ENCODE results near the gene AQP5.

Gene AQP5

GRCh38 chr12:50006280-50006679 lies 44.6 kb downstream of the AQP5 start:
- TF ChIP-seq GATA1 (IDR thresholded peaks at IDR 0.05; ENCODE audit: low read depth, low read length) (no peak), POLR2A (IDR thresholded peaks at IDR 0.05; ENCODE audit: low read length) (no peak)
- DNase-seq, result no peak

GRCh38 chr12:50006754-50007442 lies 45.2 kb downstream of the AQP5 start:
- no peak for DNase-seq

GRCh38 chr12:50013361-50014147 lies 51.9 kb downstream of the AQP5 start:
- no peak for DNase-seq
- no peak for TF ChIP-seq GATA1 (IDR thresholded peaks at IDR 0.05; ENCODE audit: low read depth, low read length)
- TF ChIP-seq POLR2A (IDR thresholded peaks at IDR 0.05; ENCODE audit: low read length), result no peak

More at GRCh38 chr12:50006754-50007442, 45.2 kb downstream of the AQP5 start:
- no peak for TF ChIP-seq GATA1 (IDR thresholded peaks at IDR 0.05; ENCODE audit: low read depth, low read length)
- no peak for TF ChIP-seq POLR2A (IDR thresholded peaks at IDR 0.05; ENCODE audit: low read length)

- no peak for DNase-seq
- TF ChIP-seq GATA1 (IDR thresholded peaks at IDR 0.05; ENCODE audit: low read depth, low read length) (no peak), POLR2A (IDR thresholded peaks at IDR 0.05; ENCODE audit: low read length) (no peak)
These were observed 52.7 kb downstream of the AQP5 start for GRCh38 chr12:50014342-50014741.
